ENCODE data around the gene FNDC8. TPM values are rescaled to one million over a fixed set of nuclear protein-coding genes. Genes with fewer than 3 reads are reported as not detected.

FNDC8 gene
- total and polyA plus RNA-seq, 9 of the 15 experiments (the other 6 are each of a cell fraction or from before 2014, with no cell fraction given): 0.04 TPM; not detected in 8

DNA sequence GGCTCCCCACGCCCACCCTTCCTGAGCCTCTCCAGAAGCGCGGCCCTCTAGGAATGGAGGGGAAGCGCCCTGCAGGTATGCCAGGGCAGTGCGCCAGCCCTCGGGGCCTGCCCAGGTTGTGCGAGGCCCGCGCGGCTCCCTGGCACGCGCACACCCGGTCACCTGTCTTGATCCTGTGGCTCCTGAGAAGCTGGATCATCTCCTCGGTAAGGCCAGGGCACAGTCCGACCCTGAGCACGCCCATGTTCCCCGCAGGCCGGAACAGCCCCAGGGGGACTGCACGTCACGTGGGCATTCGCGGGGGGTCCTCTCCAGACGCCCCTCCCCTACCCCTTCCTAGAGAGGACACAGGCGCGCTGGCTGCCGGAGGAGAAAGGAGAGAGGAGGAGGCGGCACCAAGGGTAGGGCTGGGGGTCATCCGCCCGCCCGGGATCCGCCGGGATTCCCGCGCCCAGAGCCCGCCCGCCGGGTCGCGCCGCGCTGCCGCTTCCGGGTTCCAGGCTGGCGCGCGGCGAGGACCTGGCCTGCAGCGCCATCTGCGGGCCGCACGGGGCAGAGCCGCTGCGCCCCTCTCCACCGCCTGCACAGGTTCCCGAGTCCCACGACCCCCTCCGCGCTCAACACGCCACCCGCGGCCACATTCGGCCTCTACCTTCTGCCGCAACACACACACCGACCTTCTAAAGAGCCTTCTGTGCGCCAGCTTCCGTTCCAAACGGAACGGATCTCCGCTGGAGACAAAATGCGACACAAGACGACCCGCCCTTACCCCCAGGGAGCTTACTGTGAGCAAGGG, 1.8 kb upstream of the FNDC8 start, which contains the start of gene RAD51D (continued):
- TF ChIP-seq, protein P1, sequence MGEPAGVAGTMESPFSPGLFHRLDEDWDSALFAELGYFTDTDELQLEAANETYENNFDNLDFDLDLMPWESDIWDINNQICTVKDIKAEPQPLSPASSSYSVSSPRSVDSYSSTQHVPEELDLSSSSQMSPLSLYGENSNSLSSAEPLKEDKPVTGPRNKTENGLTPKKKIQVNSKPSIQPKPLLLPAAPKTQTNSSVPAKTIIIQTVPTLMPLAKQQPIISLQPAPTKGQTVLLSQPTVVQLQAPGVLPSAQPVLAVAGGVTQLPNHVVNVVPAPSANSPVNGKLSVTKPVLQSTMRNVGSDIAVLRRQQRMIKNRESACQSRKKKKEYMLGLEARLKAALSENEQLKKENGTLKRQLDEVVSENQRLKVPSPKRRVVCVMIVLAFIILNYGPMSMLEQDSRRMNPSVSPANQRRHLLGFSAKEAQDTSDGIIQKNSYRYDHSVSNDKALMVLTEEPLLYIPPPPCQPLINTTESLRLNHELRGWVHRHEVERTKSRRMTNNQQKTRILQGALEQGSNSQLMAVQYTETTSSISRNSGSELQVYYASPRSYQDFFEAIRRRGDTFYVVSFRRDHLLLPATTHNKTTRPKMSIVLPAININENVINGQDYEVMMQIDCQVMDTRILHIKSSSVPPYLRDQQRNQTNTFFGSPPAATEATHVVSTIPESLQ (CRISPR knock-in tag; IDR thresholded peaks at IDR 0.05): no peak
- TF ChIP-seq CHD4 (IDR thresholded peaks at IDR 0.05; ENCODE audit: insufficient read depth, insufficient replicate concordance, low read depth, low read length, poor library complexity, severe bottlenecking): no peak
- TF ChIP-seq TAF9B (IDR thresholded peaks at IDR 0.05; ENCODE audit: partially characterized antibody): no peak
- no peak for TF ChIP-seq POLR2AphosphoS2 (IDR thresholded peaks at IDR 0.05; ENCODE audit: low read length)
- TF ChIP-seq TRIM28 (IDR thresholded peaks at IDR 0.05): peak; percentile 43; the same call in 1 of the 2 replicates

DNA sequence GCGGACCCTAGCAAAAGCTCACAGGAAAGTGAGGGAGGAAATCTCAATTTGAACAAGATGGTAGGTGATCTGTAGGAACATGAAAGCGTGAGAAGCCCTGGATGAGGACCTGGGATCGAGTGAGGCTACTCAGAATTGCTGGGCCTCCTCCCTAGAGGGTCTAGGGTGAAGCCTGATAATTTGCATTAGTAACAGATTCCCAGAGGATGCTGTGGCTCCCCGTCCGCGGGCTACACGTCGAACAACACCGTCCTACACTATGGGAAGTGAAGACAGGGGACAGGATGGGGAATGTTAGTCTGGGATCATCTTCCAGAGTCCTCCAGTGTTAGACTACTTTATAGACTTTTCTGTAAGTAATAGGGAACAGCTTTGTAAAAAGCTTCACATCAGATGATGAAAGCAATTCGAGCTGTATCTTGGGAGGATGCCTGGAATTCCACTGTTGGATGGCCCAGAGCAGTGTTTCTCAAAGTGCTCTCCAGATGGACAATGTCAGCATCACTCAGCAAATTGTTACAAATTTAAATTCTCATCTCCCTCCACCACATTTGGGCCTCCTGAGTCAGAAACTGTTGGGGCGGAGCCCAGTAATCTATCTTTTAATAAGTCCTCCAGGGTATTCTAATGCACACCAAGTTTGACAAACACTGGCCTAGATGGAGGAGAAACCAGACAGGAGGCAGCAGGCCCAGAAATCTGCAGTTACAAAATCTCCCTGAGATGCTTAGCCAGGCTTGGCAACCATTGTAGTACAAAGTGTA, 6.5 kb downstream of the FNDC8 start:
- peaks cover 4% of the 10 kb centered on the region for H3K9me1 ChIP-seq (ENCODE audit: control insufficient read depth, insufficient read depth, low read length)
- H2AFZ ChIP-seq (ENCODE audit: low read depth, low read length): no peak overlapping the region
- FAIRE-seq (no peak), DNase-seq (ENCODE audit: extremely low read depth in 1 of 4, low spot score in 3 of 4) (no peak), ATAC-seq (no peak)
- ChIA-PET POLR2A (interaction anchor here (1.7 to 2.1 kb wide), 3 partner anchors 9 to 146 kb away, joined by 4 to 9 read pairs (median 5); no protein-coding TSS in a partner anchor), CTCF (ENCODE audit: low intra/inter-chr PET ratio) (no interaction called here)
- H3K27ac ChIP-seq (ENCODE audit: extremely low read depth, low read depth, low read length): no peak overlapping the region
- H3K36me3 ChIP-seq (ENCODE audit: control insufficient read depth, insufficient read depth, low read length): peaks cover 27% of the 10 kb centered on the region
- WGBS (ENCODE audit: insufficient coverage, low coverage, missing lambda C conversion rate): 64% methylated on average over 11 of the region's 11 CpGs
- intact Hi-C loops (cut with micrococcal nuclease) (loop anchor here (10.0 kb wide), 1 partner anchor 243 kb away; no protein-coding TSS in a partner anchor), in situ Hi-C loops (cut with MboI) (no loop called here)
- no TSS peak for BruUV-seq (replicated peaks)
- no peaks in the 10 kb centered on the region for H3K9me3 ChIP-seq (replicated peaks; ENCODE audit: control insufficient read depth, insufficient read depth, low read depth, low read length)
- peaks cover 0 to 5% of the 10 kb centered on the region in 2 experiments; a peak in 2 of 5 replicates for H3K4me1 ChIP-seq (replicated peaks in 1 of 2; ENCODE audit: control insufficient read depth in 2 of 2, insufficient read depth in 2 of 2, low read length in 2 of 2)
- H3K79me2 ChIP-seq (ENCODE audit: control insufficient read depth, insufficient read depth, low read length): no peaks in the 10 kb centered on the region
- no peak overlapping the region for H3K4me2 ChIP-seq (ENCODE audit: insufficient read depth, low read length)
- no peak overlapping the region for H3K9ac ChIP-seq (ENCODE audit: insufficient read depth in 1 of 2, low read depth in 2 of 2, low read length in 2 of 2)
- H3K27me3 ChIP-seq (ENCODE audit: control insufficient read depth in 2 of 2, insufficient read depth in 2 of 2, low read length in 2 of 2): peaks cover 0 to 2% of the 10 kb centered on the region in 2 experiments; a peak in 1 of 5 replicates
- H3K4me3 ChIP-seq: no peak overlapping the region
- H4K20me1 ChIP-seq (replicated peaks; ENCODE audit: control insufficient read depth, insufficient read depth, low read length): peaks cover 15% of the 10 kb centered on the region
- TF ChIP-seq EP300 (IDR thresholded peaks at IDR 0.05; ENCODE audit: low read length) (no peak), ARID1B (IDR thresholded peaks at IDR 0.05) (no peak), ZNF431 (CRISPR knock-in tag; IDR thresholded peaks at IDR 0.05) (no peak), HDAC3 (IDR thresholded peaks at IDR 0.05; ENCODE audit: borderline replicate concordance, partially characterized antibody) (no peak)
- TF ChIP-seq, protein P2, sequence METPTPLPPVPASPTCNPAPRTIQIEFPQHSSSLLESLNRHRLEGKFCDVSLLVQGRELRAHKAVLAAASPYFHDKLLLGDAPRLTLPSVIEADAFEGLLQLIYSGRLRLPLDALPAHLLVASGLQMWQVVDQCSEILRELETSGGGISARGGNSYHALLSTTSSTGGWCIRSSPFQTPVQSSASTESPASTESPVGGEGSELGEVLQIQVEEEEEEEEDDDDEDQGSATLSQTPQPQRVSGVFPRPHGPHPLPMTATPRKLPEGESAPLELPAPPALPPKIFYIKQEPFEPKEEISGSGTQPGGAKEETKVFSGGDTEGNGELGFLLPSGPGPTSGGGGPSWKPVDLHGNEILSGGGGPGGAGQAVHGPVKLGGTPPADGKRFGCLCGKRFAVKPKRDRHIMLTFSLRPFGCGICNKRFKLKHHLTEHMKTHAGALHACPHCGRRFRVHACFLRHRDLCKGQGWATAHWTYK (CRISPR knock-in tag; IDR thresholded peaks at IDR 0.05): no peak
